ENCODE measurements around the gene WIPI1.
"Not testable (repeated sequence)": the region's sequence is repeated elsewhere in the genome, so short reads cannot be mapped to it uniquely, and the experiment has no call there.

Gene WIPI1

GRCh38 chr17:68425979-68426378 is 31.3 kb downstream of the WIPI1 start:
- no peak overlapping the region for H3K4me3 Mint-ChIP-seq
- no peaks in the 10 kb centered on the region for H3K27me3 Mint-ChIP-seq (ENCODE audit: low read depth)
- no peaks in the 10 kb centered on the region for H3K4me1 Mint-ChIP-seq (ENCODE audit: low read depth)
- H3K27ac Mint-ChIP-seq, result peak overlapping the region; percentile 11
- H3K9me3 Mint-ChIP-seq, result no peaks in the 10 kb centered on the region
- no peak for DNase-seq (ENCODE audit: low spot score)
- peaks cover 28% of the 10 kb centered on the region for H3K36me3 Mint-ChIP-seq (ENCODE audit: low read depth)

- Mint-ChIP-seq H3K27me3 (ENCODE audit: low read depth) (no peaks in the 10 kb centered on the region), H3K4me3 (no peak overlapping the region), H3K36me3 (ENCODE audit: low read depth) (peaks cover 32% of the 10 kb centered on the region), H3K27ac (no peak overlapping the region), H3K4me1 (ENCODE audit: low read depth) (no peaks in the 10 kb centered on the region), H3K9me3 (no peaks in the 10 kb centered on the region)
- DNase-seq (ENCODE audit: low spot score), result no peak
These were observed 32.4 kb downstream of the WIPI1 start for GRCh38 chr17:68424861-68425260.

- H3K4me3 Mint-ChIP-seq, result no peak overlapping the region
- peaks cover 34% of the 10 kb centered on the region for H3K36me3 Mint-ChIP-seq (ENCODE audit: low read depth)
- no peak overlapping the region for H3K27ac Mint-ChIP-seq
- DNase-seq (ENCODE audit: low spot score), result no peak
- no peaks in the 10 kb centered on the region for H3K9me3 Mint-ChIP-seq
- no peaks in the 10 kb centered on the region for H3K27me3 Mint-ChIP-seq (ENCODE audit: low read depth)
- no peaks in the 10 kb centered on the region for H3K4me1 Mint-ChIP-seq (ENCODE audit: low read depth)
These were observed 33.1 kb downstream of the WIPI1 start for GRCh38 chr17:68424203-68424602.

GRCh38 chr17:68423251-68423650 is 34.0 kb downstream of the WIPI1 start:
- H3K27ac Mint-ChIP-seq, result no peak overlapping the region
- DNase-seq (ENCODE audit: low spot score), result no peak
- H3K9me3 Mint-ChIP-seq, result no peaks in the 10 kb centered on the region
- H3K36me3 Mint-ChIP-seq (ENCODE audit: low read depth), result peaks cover 32% of the 10 kb centered on the region
- no peak overlapping the region for H3K4me3 Mint-ChIP-seq
- no peaks in the 10 kb centered on the region for H3K27me3 Mint-ChIP-seq (ENCODE audit: low read depth)
- no peaks in the 10 kb centered on the region for H3K4me1 Mint-ChIP-seq (ENCODE audit: low read depth)

- peaks cover 36% of the 10 kb centered on the region for H3K36me3 Mint-ChIP-seq (ENCODE audit: low read depth)
- no peaks in the 10 kb centered on the region for H3K4me1 Mint-ChIP-seq (ENCODE audit: low read depth)
- H3K4me3 Mint-ChIP-seq, result no peak overlapping the region
- H3K27ac Mint-ChIP-seq, result no peak overlapping the region
- no peaks in the 10 kb centered on the region for H3K27me3 Mint-ChIP-seq (ENCODE audit: low read depth)
- DNase-seq (ENCODE audit: low spot score), result no peak
- H3K9me3 Mint-ChIP-seq, result no peaks in the 10 kb centered on the region
These were observed 34.5 kb downstream of the WIPI1 start for GRCh38 chr17:68422821-68423220.

- no peak for DNase-seq (ENCODE audit: low spot score)
- H3K36me3 Mint-ChIP-seq (ENCODE audit: low read depth), result peaks cover 39% of the 10 kb centered on the region
- no peak overlapping the region for H3K27ac Mint-ChIP-seq
- peaks cover 1% of the 10 kb centered on the region for H3K4me1 Mint-ChIP-seq (ENCODE audit: low read depth)
- H3K27me3 Mint-ChIP-seq (ENCODE audit: low read depth), result no peaks in the 10 kb centered on the region
- H3K4me3 Mint-ChIP-seq, result no peak overlapping the region
- peaks cover 4% of the 10 kb centered on the region for H3K9me3 Mint-ChIP-seq
These were observed 35.8 kb downstream of the WIPI1 start for GRCh38 chr17:68421486-68421885.

- no peak for DNase-seq (ENCODE audit: low spot score)
- Mint-ChIP-seq H3K9me3 (peaks cover 15% of the 10 kb centered on the region), H3K4me3 (no peak overlapping the region), H3K27ac (no peak overlapping the region), H3K4me1 (ENCODE audit: low read depth) (peaks cover 7% of the 10 kb centered on the region), H3K36me3 (ENCODE audit: low read depth) (peaks cover 48% of the 10 kb centered on the region), H3K27me3 (ENCODE audit: low read depth) (no peaks in the 10 kb centered on the region)
These were observed 37.2 kb downstream of the WIPI1 start for GRCh38 chr17:68420065-68420464.

- Mint-ChIP-seq H3K27me3 (ENCODE audit: low read depth) (no peaks in the 10 kb centered on the region), H3K4me3 (no peak overlapping the region), H3K27ac (no peak overlapping the region), H3K36me3 (ENCODE audit: low read depth) (peaks cover 56% of the 10 kb centered on the region), H3K9me3 (peaks cover 15% of the 10 kb centered on the region), H3K4me1 (ENCODE audit: low read depth) (peaks cover 19% of the 10 kb centered on the region)
- no peak for DNase-seq (ENCODE audit: low spot score)
These were observed 38.4 kb downstream of the WIPI1 start for GRCh38 chr17:68418876-68419275.

- peaks cover 53% of the 10 kb centered on the region for H3K36me3 Mint-ChIP-seq (ENCODE audit: low read depth)
- no peaks in the 10 kb centered on the region for H3K27me3 Mint-ChIP-seq (ENCODE audit: low read depth)
- peaks cover 20% of the 10 kb centered on the region for H3K4me1 Mint-ChIP-seq (ENCODE audit: low read depth)
- H3K27ac Mint-ChIP-seq, result no peak overlapping the region
- DNase-seq (ENCODE audit: low spot score), result no peak
- H3K4me3 Mint-ChIP-seq, result no peak overlapping the region
- H3K9me3 Mint-ChIP-seq, result peaks cover 15% of the 10 kb centered on the region
These were observed 40.0 kb downstream of the WIPI1 start for GRCh38 chr17:68417317-68417716.

- H3K27me3 Mint-ChIP-seq (ENCODE audit: low read depth), result not testable (repeated sequence)
These were observed 42.4 kb downstream of the WIPI1 start for GRCh38 chr17:68414901-68415300.

GRCh38 chr17:68413597-68414560 is 43.4 kb downstream of the WIPI1 start:
- peak overlapping the region; percentile 95 for H3K4me3 Mint-ChIP-seq
- H3K9me3 Mint-ChIP-seq, result peaks cover 15% of the 10 kb centered on the region
- DNase-seq (ENCODE audit: low spot score), result peak; percentile 56
- H3K4me1 Mint-ChIP-seq (ENCODE audit: low read depth), result peaks cover 20% of the 10 kb centered on the region
- H3K36me3 Mint-ChIP-seq (ENCODE audit: low read depth), result peaks cover 39% of the 10 kb centered on the region
- not testable (repeated sequence) for H3K27me3 Mint-ChIP-seq (ENCODE audit: low read depth)
- peak overlapping the region; percentile 62 for H3K27ac Mint-ChIP-seq

More at GRCh38 chr17:68414901-68415300, 42.4 kb downstream of the WIPI1 start:
- peaks cover 15% of the 10 kb centered on the region for H3K9me3 Mint-ChIP-seq
- H3K27ac Mint-ChIP-seq, result peak overlapping the region; percentile 62
- DNase-seq (ENCODE audit: low spot score), result not testable (repeated sequence)
- peaks cover 20% of the 10 kb centered on the region for H3K4me1 Mint-ChIP-seq (ENCODE audit: low read depth)
- H3K36me3 Mint-ChIP-seq (ENCODE audit: low read depth), result peaks cover 43% of the 10 kb centered on the region
- peak overlapping the region; percentile 95 for H3K4me3 Mint-ChIP-seq

GRCh38 chr17:68407656-68408055 is 49.6 kb downstream of the WIPI1 start:
- H3K4me3 Mint-ChIP-seq; H3K27ac Mint-ChIP-seq; H3K27me3 Mint-ChIP-seq (ENCODE audit: low read depth); DNase-seq (ENCODE audit: low spot score); H3K4me1 Mint-ChIP-seq (ENCODE audit: low read depth): not testable (repeated sequence)
- Mint-ChIP-seq H3K36me3 (ENCODE audit: low read depth) (peaks cover 44% of the 10 kb centered on the region), H3K9me3 (peaks cover 38% of the 10 kb centered on the region)

- not testable (repeated sequence) for H3K27me3 Mint-ChIP-seq (ENCODE audit: low read depth); H3K27ac Mint-ChIP-seq; H3K4me3 Mint-ChIP-seq; DNase-seq (ENCODE audit: low spot score)
- Mint-ChIP-seq H3K9me3 (peaks cover 38% of the 10 kb centered on the region), H3K36me3 (ENCODE audit: low read depth) (peaks cover 49% of the 10 kb centered on the region), H3K4me1 (ENCODE audit: low read depth) (peaks cover 16% of the 10 kb centered on the region)
These were observed 53.5 kb downstream of the WIPI1 start for GRCh38 chr17:68403837-68404236.

GRCh38 chr17:68403122-68403521 is 54.2 kb downstream of the WIPI1 start:
- H3K4me1 Mint-ChIP-seq (ENCODE audit: low read depth), result peaks cover 22% of the 10 kb centered on the region
- no peak overlapping the region for H3K27ac Mint-ChIP-seq
- DNase-seq (ENCODE audit: low spot score), result no peak
- no peak overlapping the region for H3K4me3 Mint-ChIP-seq
- no peaks in the 10 kb centered on the region for H3K27me3 Mint-ChIP-seq (ENCODE audit: low read depth)
- H3K36me3 Mint-ChIP-seq (ENCODE audit: low read depth), result peaks cover 49% of the 10 kb centered on the region
- H3K9me3 Mint-ChIP-seq, result peaks cover 38% of the 10 kb centered on the region
